Lung (tissue), 12 donors: ENCODE results near the gene PGM2L1. TPM values are rescaled to one million over a fixed set of nuclear protein-coding genes. Genes with fewer than 3 reads are reported as not detected.
"Not testable (repeated sequence)": the region's sequence is repeated elsewhere in the genome, so short reads cannot be mapped to it uniquely, and the experiment has no call there.

Experiments
- ATAC-seq: fragments of 200-7000 bp; cut with Tn5 transposase; one replicate; pipeline ENCODE4 v1.9.1; 2020; ENCODE audit warnings: moderate number of reproducible peaks; ENCODE audit not compliant: insufficient read depth, low FRiP score
- DNase-seq, 3 donors: peaks; one replicate each; pipeline ENCODE4 v3.0.0-alpha.2; 2013 to 2017
- H3K27ac ChIP-seq, 2 donors: one replicate each; pipeline ENCODE4 v1.5.1; 2013; ENCODE audit warnings: mild to moderate bottlenecking in 2 of 2, moderate library complexity in 2 of 2, control low read depth in 1 of 2, inconsistent platforms in 1 of 2, low read depth in 1 of 2, low read length in 1 of 2
- H3K27me3 ChIP-seq, 3 donors: one replicate each; pipeline ENCODE4 v1.5.1; 2013; ENCODE audit warnings: low read length in 2 of 3; ENCODE audit not compliant: control insufficient read depth in 3 of 3, insufficient read depth in 3 of 3
- H3K36me3 ChIP-seq, 4 donors: one replicate each; pipeline ENCODE4 v1.5.1; 2013; ENCODE audit warnings: low read length in 4 of 4, mild to moderate bottlenecking in 1 of 4, moderate library complexity in 1 of 4; ENCODE audit not compliant: control insufficient read depth in 4 of 4, insufficient read depth in 4 of 4
- H3K4me1 ChIP-seq, 5 donors: one replicate each; pipeline ENCODE4 v1.5.1; 2013; ENCODE audit warnings: low read length in 5 of 5, mild to moderate bottlenecking in 2 of 5, moderate library complexity in 1 of 5; ENCODE audit not compliant: control insufficient read depth in 5 of 5, insufficient read depth in 5 of 5
- H3K4me3 ChIP-seq: one replicate; pipeline ENCODE4 v1.5.1; 2013; ENCODE audit warnings: mild to moderate bottlenecking, control low read depth, moderate library complexity
- H3K9ac ChIP-seq, 2 donors: one replicate each; pipeline ENCODE4 v1.5.1; 2013; ENCODE audit warnings: low read length in 2 of 2, control low read depth in 1 of 2; ENCODE audit not compliant: insufficient read depth in 1 of 2
- H3K9me3 ChIP-seq, 4 donors: one replicate each; pipeline ENCODE4 v1.5.1; 2013; ENCODE audit warnings: low read length in 3 of 4, mild to moderate bottlenecking in 1 of 4, moderate library complexity in 1 of 4; ENCODE audit not compliant: control insufficient read depth in 4 of 4, insufficient read depth in 3 of 4
- CTCF ChIP-seq: IDR thresholded peaks from 2 replicates; pipeline ENCODE4 v1.5.1; 2012; ENCODE audit warnings: mild to moderate bottlenecking; ENCODE audit errors: control extremely low read depth, extremely low read depth
- WGBS, 2 donors: extraction: QIAGEN DNeasy Blood & Tissue Kit; methylation state at CpG; one replicate each; pipeline ENCODE4 v1.1.7; 2013; 5-methylcytosine and 5-hydroxymethylcytosine counted together
- polyA plus RNA-seq, 2 donors: library from polyadenylated mRNA; stranded (reverse); fragments of 200-250 nt; gene quantifications; one replicate each; pipeline ENCODE4 v1.2.1, GENCODE V29; 2013
- total RNA-seq, 2 donors: library from RNA; depleted of rRNA in 1 of 2; stranded (reverse); fragments of >200 nt in 1 of 2; gene quantifications; one replicate each; pipeline ENCODE4 v1.2.1, GENCODE V29; 2014 to 2021
- donor health status: control.
- donor health status: control.
- donor health status: Bipolar disorder and iron deficiency.
- donor health status: healthy.
- donor health status: DM: yes; HTN: yes; CAD: no.

PGM2L1 gene
- total and polyA plus RNA-seq, 4 donors = 1.2 to 10.4 (median 5.1) TPM

GRCh38 chr11:74339619-74340018 is 58.6 kb downstream of the PGM2L1 start:
- no peak for TF ChIP-seq CTCF
- no peak for ATAC-seq
- Histone ChIP-seq H3K27me3 (no peaks in the 10 kb centered on the region), H3K9ac (no peak overlapping the region), H3K27ac (no peak overlapping the region), H3K36me3 (peaks cover 1 to 6% (median 3%) of the 10 kb centered on the region in 4 donors), H3K4me1 (peaks cover 0 to 6% (median 0%) of the 10 kb centered on the region in 5 donors), H3K9me3 (no peaks in the 10 kb centered on the region), H3K4me3 (no peak overlapping the region)
- DNase-seq = no peak

- no peak for DNase-seq
- no peak for ATAC-seq
Observed at GRCh38 chr11:74338963-74339362, 59.3 kb downstream of the PGM2L1 start.

GRCh38 chr11:74333193-74333592 is 65.0 kb downstream of the PGM2L1 start:
- Histone ChIP-seq H3K4me3 (no peak overlapping the region), H3K27ac (no peak overlapping the region), H3K9me3 (no peaks in the 10 kb centered on the region), H3K27me3 (no peaks in the 10 kb centered on the region), H3K4me1 (peaks cover 0 to 15% (median 2%) of the 10 kb centered on the region in 5 donors), H3K36me3 (peaks cover 0 to 3% (median 3%) of the 10 kb centered on the region in 4 donors), H3K9ac (no peak overlapping the region)
- WGBS, 2 donors = 90 to 93% methylated on average over 1 of the region's 1 CpG
- DNase-seq (no peak), ATAC-seq (no peak)
- no peak for TF ChIP-seq CTCF

More at GRCh38 chr11:74338963-74339362, 59.3 kb downstream of the PGM2L1 start:
- TF ChIP-seq CTCF = no peak
- WGBS, 2 donors = 59 to 82% methylated on average over 6 of the region's 6 CpGs
- Histone ChIP-seq H3K9ac (no peak overlapping the region), H3K4me1 (peaks cover 0 to 6% (median 0%) of the 10 kb centered on the region in 5 donors), H3K36me3 (peaks cover 1 to 6% (median 3%) of the 10 kb centered on the region in 4 donors), H3K27me3 (no peaks in the 10 kb centered on the region), H3K4me3 (no peak overlapping the region), H3K27ac (no peak overlapping the region), H3K9me3 (no peaks in the 10 kb centered on the region)

- no peak for ATAC-seq
- Histone ChIP-seq H3K27ac (no peak overlapping the region), H3K36me3 (peaks cover 0 to 3% (median under 1%) of the 10 kb centered on the region in 4 donors)
Observed at GRCh38 chr11:74332291-74332690, 65.9 kb downstream of the PGM2L1 start.

GRCh38 chr11:74331000-74331399 is 67.2 kb downstream of the PGM2L1 start:
- not testable (repeated sequence) for H3K36me3 ChIP-seq, H3K4me3 ChIP-seq, DNase-seq, H3K27me3 ChIP-seq, H3K27ac ChIP-seq, H3K9me3 ChIP-seq, H3K9ac ChIP-seq, ATAC-seq
- H3K4me1 ChIP-seq = peaks cover 3 to 27% (median 5%) of the 10 kb centered on the region in 5 donors
- 69 to 85% methylated on average over 6 of the region's 6 CpGs for WGBS, 2 donors

More at GRCh38 chr11:74332291-74332690, 65.9 kb downstream of the PGM2L1 start:
- H3K27me3 ChIP-seq = no peaks in the 10 kb centered on the region
- no peak overlapping the region for H3K4me3 ChIP-seq
- 97 to 98% methylated on average over 1 of the region's 1 CpG for WGBS, 2 donors
- H3K9ac ChIP-seq = no peak overlapping the region
- H3K9me3 ChIP-seq = no peaks in the 10 kb centered on the region
- DNase-seq = no peak
- H3K4me1 ChIP-seq = peaks cover 0 to 15% (median 2%) of the 10 kb centered on the region in 5 donors
- no peak for TF ChIP-seq CTCF
